Right atrium auricular region (tissue), 2 donors: ENCODE data around the gene PRRG2. TPM values are rescaled to one million over a fixed set of nuclear protein-coding genes. Genes with fewer than 3 reads are reported as not detected.

ENCODE experiments used
- DNase-seq: peaks from one replicate; pipeline ENCODE4 v3.0.0-alpha.2; 2019; ENCODE audit warnings: low spot score
- H3K27ac ChIP-seq, 2 donors: fragments of 200-600 bp; sonication (generic); 1 replicate in 1 of 2; 2 replicates in 1 of 2; pipeline ENCODE4 v1.5.1; 2016 to 2019
- H3K27me3 ChIP-seq, 2 donors: fragments of 200-600 bp; sonication (generic); one replicate each; pipeline versions ENCODE4 v1.5.1 to v1.6.0; 2017 to 2019
- H3K36me3 ChIP-seq: fragments of 200-600 bp; sonication (generic); one replicate; pipeline ENCODE4 v1.5.1; 2016
- H3K4me1 ChIP-seq, 2 donors: fragments of 200-600 bp; sonication (generic); one replicate each; pipeline versions ENCODE4 v1.5.1 to v1.6.0; 2017 to 2019
- H3K4me3 ChIP-seq, 2 donors: fragments of 200-600 bp; sonication (generic); 1 replicate in 1 of 2; 2 replicates in 1 of 2; pipeline ENCODE4 v1.5.1; 2017 to 2019; ENCODE audit warnings: mild to moderate bottlenecking in 1 of 2, moderate library complexity in 1 of 2
- H3K9me3 ChIP-seq, 2 donors: fragments of 200-600 bp; sonication (generic); one replicate each; pipeline ENCODE4 v1.5.1; 2019
- CTCF ChIP-seq, 2 donors: fragments of 200-600 bp; sonication (generic); IDR thresholded peaks; one replicate each; pipeline ENCODE4 v1.5.1; 2019; ENCODE audit warnings: antibody characterized with exemption in 2 of 2
- total RNA-seq, 2 donors: library from RNA; depleted of rRNA; stranded (reverse); fragments of >200 nt; gene quantifications; one replicate each; pipeline ENCODE4 v1.1.0, GENCODE V29; 2016

PRRG2 gene
- total RNA-seq, 2 donors from 2014 or later, result 0.63 to 2.3 TPM

GRCh38 chr19:49585023-49585422, 3.9 kb downstream of the PRRG2 start:
- no peaks in the 10 kb centered on the region for H3K9me3 ChIP-seq
- H3K36me3 ChIP-seq, result no peaks in the 10 kb centered on the region
- H3K27me3 ChIP-seq, result no peaks in the 10 kb centered on the region
- no peak for TF ChIP-seq CTCF (IDR thresholded peaks at IDR 0.05)
- H3K4me3 ChIP-seq, result no peak overlapping the region
- no peak overlapping the region for H3K27ac ChIP-seq
- DNase-seq, result no peak
- peaks cover 0 to 15% of the 10 kb centered on the region in 2 donors for H3K4me1 ChIP-seq

- no peak overlapping the region for H3K27ac ChIP-seq
- H3K36me3 ChIP-seq, result no peaks in the 10 kb centered on the region
- no peak for TF ChIP-seq CTCF (IDR thresholded peaks at IDR 0.05)
- no peaks in the 10 kb centered on the region for H3K27me3 ChIP-seq
- no peak for DNase-seq
- no peaks in the 10 kb centered on the region for H3K9me3 ChIP-seq
- no peak overlapping the region for H3K4me3 ChIP-seq
- H3K4me1 ChIP-seq, result peaks cover 0 to 15% of the 10 kb centered on the region in 2 donors
These were observed 6.1 kb downstream of the PRRG2 start for GRCh38 chr19:49587227-49587626.

- no peak for DNase-seq
- H3K4me1 ChIP-seq, result peaks cover 0 to 27% of the 10 kb centered on the region in 2 donors
- no peaks in the 10 kb centered on the region for H3K36me3 ChIP-seq
- H3K27me3 ChIP-seq, result no peaks in the 10 kb centered on the region
- no peak overlapping the region for H3K27ac ChIP-seq
- no peak overlapping the region for H3K4me3 ChIP-seq
- no peaks in the 10 kb centered on the region for H3K9me3 ChIP-seq
- TF ChIP-seq CTCF (IDR thresholded peaks at IDR 0.05), result no peak
These were observed 7.4 kb downstream of the PRRG2 start for GRCh38 chr19:49588365-49589122.

- Histone ChIP-seq H3K36me3 (peaks cover 8% of the 10 kb centered on the region), H3K4me1 (peaks cover 0 to 33% of the 10 kb centered on the region in 2 donors), H3K4me3 (peak overlapping the region in 1 of 2 donors; percentile 95), H3K27ac (peak overlapping the region; percentile 92 to 95), H3K27me3 (no peaks in the 10 kb centered on the region), H3K9me3 (no peaks in the 10 kb centered on the region)
- DNase-seq, result no peak
- TF ChIP-seq CTCF (IDR thresholded peaks at IDR 0.05), result no peak
These were observed 8.4 kb downstream of the PRRG2 start for GRCh38 chr19:49589502-49589905.

- Histone ChIP-seq H3K27ac (peak overlapping the region; percentile 92 to 95), H3K9me3 (no peaks in the 10 kb centered on the region), H3K36me3 (peaks cover 16% of the 10 kb centered on the region), H3K27me3 (no peaks in the 10 kb centered on the region), H3K4me1 (peaks cover 0 to 33% of the 10 kb centered on the region in 2 donors), H3K4me3 (peak overlapping the region; percentile 81 to 95)
- no peak for TF ChIP-seq CTCF (IDR thresholded peaks at IDR 0.05)
- peak; percentile 96 for DNase-seq
These were observed 9.2 kb downstream of the PRRG2 start for GRCh38 chr19:49590071-49590970.
